Progenitor cell of endocrine pancreas (in vitro differentiated cells): ENCODE data around the gene TEX22. TPM values are rescaled to one million over a fixed set of nuclear protein-coding genes. Genes with fewer than 3 reads are reported as not detected.
"Not testable (repeated sequence)": the region's sequence is repeated elsewhere in the genome, so short reads cannot be mapped to it uniquely, and the experiment has no call there.

Source experiments
- DNase-seq: peaks from one replicate; pipeline ENCODE4 v3.0.0; 2021; ENCODE audit warnings: low spot score; ENCODE audit not compliant: unreplicated experiment
- H3K27ac Mint-ChIP-seq: 2 replicates; pipeline ENCODE4 v1.8.0; 2021; ENCODE audit warnings: mild to moderate bottlenecking, moderate library complexity, mixed read lengths
- H3K27me3 Mint-ChIP-seq: 2 replicates; pipeline ENCODE4 v1.8.0; 2021; ENCODE audit warnings: mixed read lengths
- H3K36me3 Mint-ChIP-seq: 2 replicates; pipeline ENCODE4 v1.8.0; 2022; ENCODE audit warnings: mixed read lengths; ENCODE audit not compliant: insufficient read depth
- H3K4me1 Mint-ChIP-seq: 2 replicates; pipeline ENCODE4 v1.8.0; 2021; ENCODE audit warnings: low read depth, mixed read lengths
- H3K4me3 Mint-ChIP-seq: 2 replicates; pipeline ENCODE4 v1.8.0; 2021; ENCODE audit warnings: low read depth, mild to moderate bottlenecking, moderate library complexity, mixed read lengths
- H3K9me3 Mint-ChIP-seq: 2 replicates; pipeline ENCODE4 v1.8.0; 2021; ENCODE audit warnings: low read depth, mixed read lengths
- total RNA-seq: library from RNA; stranded (reverse); gene quantifications from 2 replicates; pipeline ENCODE4 v1.2.1, GENCODE V29; 2021
- TF ChIP-seq, protein P1 (sequence below): fragments of 200-600 bp; sonication (generic); IDR thresholded peaks from one replicate; pipeline ENCODE4 v1.5.0; 2021; ENCODE audit warnings: antibody characterized with exemption, mild to moderate bottlenecking; ENCODE audit not compliant: unreplicated experiment

TEX22 gene
- total RNA-seq, 1 donor from 2014 or later: 2.4 TPM

GRCh38 chr14:105356927-105357326 is 41.4 kb upstream of the TEX22 start:
- Mint-ChIP-seq H3K27me3 (no peaks in the 10 kb centered on the region), H3K36me3 (peaks cover 8% of the 10 kb centered on the region), H3K9me3 (no peaks in the 10 kb centered on the region), H3K27ac (no peak overlapping the region), H3K4me3 (no peak overlapping the region), H3K4me1 (peaks cover 2% of the 10 kb centered on the region)
- TF ChIP-seq, protein P1, sequence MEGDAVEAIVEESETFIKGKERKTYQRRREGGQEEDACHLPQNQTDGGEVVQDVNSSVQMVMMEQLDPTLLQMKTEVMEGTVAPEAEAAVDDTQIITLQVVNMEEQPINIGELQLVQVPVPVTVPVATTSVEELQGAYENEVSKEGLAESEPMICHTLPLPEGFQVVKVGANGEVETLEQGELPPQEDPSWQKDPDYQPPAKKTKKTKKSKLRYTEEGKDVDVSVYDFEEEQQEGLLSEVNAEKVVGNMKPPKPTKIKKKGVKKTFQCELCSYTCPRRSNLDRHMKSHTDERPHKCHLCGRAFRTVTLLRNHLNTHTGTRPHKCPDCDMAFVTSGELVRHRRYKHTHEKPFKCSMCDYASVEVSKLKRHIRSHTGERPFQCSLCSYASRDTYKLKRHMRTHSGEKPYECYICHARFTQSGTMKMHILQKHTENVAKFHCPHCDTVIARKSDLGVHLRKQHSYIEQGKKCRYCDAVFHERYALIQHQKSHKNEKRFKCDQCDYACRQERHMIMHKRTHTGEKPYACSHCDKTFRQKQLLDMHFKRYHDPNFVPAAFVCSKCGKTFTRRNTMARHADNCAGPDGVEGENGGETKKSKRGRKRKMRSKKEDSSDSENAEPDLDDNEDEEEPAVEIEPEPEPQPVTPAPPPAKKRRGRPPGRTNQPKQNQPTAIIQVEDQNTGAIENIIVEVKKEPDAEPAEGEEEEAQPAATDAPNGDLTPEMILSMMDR: no peak
- DNase-seq: no peak

DNA sequence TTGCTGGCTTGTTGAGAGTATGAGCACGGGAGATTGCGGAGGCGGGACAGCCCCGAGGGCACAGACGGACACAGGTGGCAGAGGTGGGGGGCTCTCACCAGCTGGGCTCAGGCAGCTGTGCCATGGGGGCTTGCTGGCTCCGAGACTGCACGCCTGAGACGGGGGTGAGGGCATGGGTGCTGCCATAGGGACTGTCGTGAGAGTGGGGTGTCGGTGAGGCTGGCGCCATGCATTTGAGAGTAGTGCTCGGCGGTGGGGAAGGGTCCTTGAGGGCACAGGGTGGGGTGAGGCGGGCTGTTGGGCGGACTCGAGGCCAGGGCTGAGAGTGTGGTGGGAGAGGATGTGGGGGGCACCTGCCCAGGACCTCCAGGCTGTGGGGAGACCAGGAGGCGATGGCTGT is 40.7 kb upstream of the TEX22 start:
- Mint-ChIP-seq H3K36me3 (peaks cover 8% of the 10 kb centered on the region), H3K4me1 (no peaks in the 10 kb centered on the region), H3K27me3 (no peaks in the 10 kb centered on the region), H3K9me3 (no peaks in the 10 kb centered on the region), H3K4me3 (no peak overlapping the region), H3K27ac (no peak overlapping the region)
- DNase-seq: no peak
- TF ChIP-seq, protein P1: no peak

- no peaks in the 10 kb centered on the region for H3K4me1 Mint-ChIP-seq
- DNase-seq: no peak
- H3K27ac Mint-ChIP-seq: no peak overlapping the region
- peaks cover 9% of the 10 kb centered on the region for H3K36me3 Mint-ChIP-seq
- no peaks in the 10 kb centered on the region for H3K27me3 Mint-ChIP-seq
- no peaks in the 10 kb centered on the region for H3K9me3 Mint-ChIP-seq
- no peak overlapping the region for H3K4me3 Mint-ChIP-seq
- TF ChIP-seq, protein P1: no peak
Observed at GRCh38 chr14:105358140-105358846, 40.0 kb upstream of the TEX22 start.

DNA sequence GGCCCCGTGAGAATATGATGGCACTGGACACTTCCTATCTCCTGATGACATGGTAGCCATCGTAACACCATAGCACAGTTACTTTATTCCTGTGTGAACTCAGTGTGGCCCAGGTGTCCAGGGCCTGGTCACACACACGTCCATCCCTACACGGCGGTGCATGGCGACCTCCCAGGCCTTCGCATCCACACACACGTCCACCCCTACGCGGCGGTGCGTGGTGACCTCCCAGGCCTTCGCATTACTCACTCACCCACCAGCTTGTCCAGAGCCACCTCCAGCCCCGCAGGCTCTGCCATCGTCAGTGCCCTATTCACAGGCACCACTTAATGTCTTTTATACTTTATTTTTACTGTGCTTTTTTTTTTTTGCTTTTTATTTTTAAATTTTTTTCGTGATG is 39.4 kb upstream of the TEX22 start:
- no peaks in the 10 kb centered on the region for H3K9me3 Mint-ChIP-seq
- H3K27ac Mint-ChIP-seq: no peak overlapping the region
- no peak for DNase-seq
- TF ChIP-seq, protein P1: no peak
- no peak overlapping the region for H3K4me3 Mint-ChIP-seq
- H3K4me1 Mint-ChIP-seq: no peaks in the 10 kb centered on the region
- H3K36me3 Mint-ChIP-seq: peaks cover 11% of the 10 kb centered on the region
- H3K27me3 Mint-ChIP-seq: no peaks in the 10 kb centered on the region

- Mint-ChIP-seq H3K27ac (peak overlapping the region; percentile 12), H3K36me3 (peaks cover 11% of the 10 kb centered on the region)
- DNase-seq, H3K4me3 Mint-ChIP-seq, H3K9me3 Mint-ChIP-seq, H3K27me3 Mint-ChIP-seq, H3K4me1 Mint-ChIP-seq: not testable (repeated sequence)
Observed at GRCh38 chr14:105361412-105361811, 36.9 kb upstream of the TEX22 start.
